Fibroblast of villous mesenchyme (primary cell): Measurements from ENCODE around the gene ADAMTS16. TPM values are rescaled to one million over a fixed set of nuclear protein-coding genes. Genes with fewer than 3 reads are reported as not detected.
A peak's percentile ranks its signal among the peaks of the same experiment; 100 is the strongest.

Experiments used
- DNase-seq: peaks from one replicate; pipeline ENCODE4 v3.0.0-alpha.2; 2010; ENCODE audit warnings: low read depth
- H3K4me3 ChIP-seq: 2 replicates; pipeline ENCODE4 v1.5.1; 2011; ENCODE audit warnings: low read depth, mild to moderate bottlenecking, low read length
- total RNA-seq: library from RNA; depleted of rRNA; stranded (reverse); fragments of >200 nt; gene quantifications from 2 replicates; pipeline ENCODE4 v1.2.3, GENCODE V29; 2012
- TF ChIP-seq, protein P1 (sequence below): IDR thresholded peaks from 2 replicates; pipeline ENCODE4 v1.5.1; 2012; ENCODE audit warnings: low read depth, mild to moderate bottlenecking, low read length; ENCODE audit not compliant: insufficient read depth

The ADAMTS16 gene
- total RNA-seq, 1 donor: under 0.01 TPM

DNA sequence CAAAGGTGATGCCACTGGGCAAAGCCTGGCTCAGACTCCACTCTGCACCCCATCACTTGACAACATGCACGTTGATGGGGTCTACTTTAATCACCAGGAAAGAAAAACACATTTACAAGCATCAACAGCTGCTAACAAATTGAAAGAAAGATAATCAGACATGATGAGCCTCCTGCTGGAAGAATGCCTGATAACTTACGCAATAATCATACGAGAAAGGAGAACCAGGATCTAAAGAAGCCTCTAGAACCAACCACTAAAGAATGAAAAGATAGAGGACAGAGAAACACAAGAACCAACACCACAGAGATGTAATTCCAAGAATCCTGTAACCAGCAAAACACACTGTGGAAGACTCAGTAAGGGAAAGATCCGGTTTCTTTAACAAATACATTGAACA lies 162.1 kb downstream of the ADAMTS16 start:
- H3K4me3 ChIP-seq: no peak overlapping the region
- TF ChIP-seq, protein P1, sequence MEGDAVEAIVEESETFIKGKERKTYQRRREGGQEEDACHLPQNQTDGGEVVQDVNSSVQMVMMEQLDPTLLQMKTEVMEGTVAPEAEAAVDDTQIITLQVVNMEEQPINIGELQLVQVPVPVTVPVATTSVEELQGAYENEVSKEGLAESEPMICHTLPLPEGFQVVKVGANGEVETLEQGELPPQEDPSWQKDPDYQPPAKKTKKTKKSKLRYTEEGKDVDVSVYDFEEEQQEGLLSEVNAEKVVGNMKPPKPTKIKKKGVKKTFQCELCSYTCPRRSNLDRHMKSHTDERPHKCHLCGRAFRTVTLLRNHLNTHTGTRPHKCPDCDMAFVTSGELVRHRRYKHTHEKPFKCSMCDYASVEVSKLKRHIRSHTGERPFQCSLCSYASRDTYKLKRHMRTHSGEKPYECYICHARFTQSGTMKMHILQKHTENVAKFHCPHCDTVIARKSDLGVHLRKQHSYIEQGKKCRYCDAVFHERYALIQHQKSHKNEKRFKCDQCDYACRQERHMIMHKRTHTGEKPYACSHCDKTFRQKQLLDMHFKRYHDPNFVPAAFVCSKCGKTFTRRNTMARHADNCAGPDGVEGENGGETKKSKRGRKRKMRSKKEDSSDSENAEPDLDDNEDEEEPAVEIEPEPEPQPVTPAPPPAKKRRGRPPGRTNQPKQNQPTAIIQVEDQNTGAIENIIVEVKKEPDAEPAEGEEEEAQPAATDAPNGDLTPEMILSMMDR: no peak
- DNase-seq: no peak

DNA sequence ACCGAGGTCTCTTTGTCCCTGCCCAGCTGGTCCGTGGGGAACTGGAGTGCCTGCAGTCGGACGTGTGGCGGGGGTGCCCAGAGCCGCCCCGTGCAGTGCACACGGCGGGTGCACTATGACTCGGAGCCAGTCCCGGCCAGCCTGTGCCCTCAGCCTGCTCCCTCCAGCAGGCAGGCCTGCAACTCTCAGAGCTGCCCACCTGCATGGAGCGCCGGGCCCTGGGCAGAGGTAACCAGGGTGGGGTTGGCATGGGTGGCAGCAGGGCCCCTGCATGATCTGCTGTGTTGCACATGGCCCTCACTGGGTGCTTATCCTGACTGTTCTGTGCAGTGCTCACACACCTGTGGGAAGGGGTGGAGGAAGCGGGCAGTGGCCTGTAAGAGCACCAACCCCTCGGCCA lies 163.1 kb downstream of the ADAMTS16 start:
- TF ChIP-seq, protein P1: no peak
- no peak overlapping the region for H3K4me3 ChIP-seq
- no peak for DNase-seq

DNA sequence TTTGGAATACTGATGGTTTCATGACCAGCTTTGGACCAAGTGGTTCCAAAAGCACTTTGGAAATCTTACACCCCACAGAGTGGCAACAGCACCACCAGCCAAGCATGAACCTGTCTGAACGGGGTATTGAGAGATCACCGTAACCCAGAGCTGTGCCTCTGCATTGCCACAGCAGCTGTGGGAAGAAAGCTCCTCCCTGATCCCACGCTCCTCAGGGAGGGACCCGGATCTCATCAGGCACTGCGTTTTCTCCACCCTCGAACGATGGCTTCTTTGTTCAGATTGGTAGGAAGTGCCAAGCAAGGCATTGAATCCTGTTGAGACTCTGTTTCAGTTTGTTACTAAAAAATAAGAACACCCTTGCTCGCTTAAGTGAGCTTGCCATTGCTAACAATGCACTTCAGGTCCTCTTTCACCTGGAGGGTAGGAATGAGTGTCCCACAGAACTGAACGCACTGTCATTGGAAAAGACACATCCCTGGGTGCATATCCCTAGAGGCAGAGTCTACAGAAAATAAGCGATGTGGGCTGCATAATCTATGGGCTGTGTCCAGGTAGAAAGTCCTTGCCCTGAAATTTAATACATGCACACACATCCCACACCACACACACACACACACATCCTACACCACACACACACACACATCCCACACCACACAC lies 164.4 kb downstream of the ADAMTS16 start:
- no peak overlapping the region for H3K4me3 ChIP-seq
- DNase-seq: peak; percentile 16
- TF ChIP-seq, protein P1: no peak

DNA sequence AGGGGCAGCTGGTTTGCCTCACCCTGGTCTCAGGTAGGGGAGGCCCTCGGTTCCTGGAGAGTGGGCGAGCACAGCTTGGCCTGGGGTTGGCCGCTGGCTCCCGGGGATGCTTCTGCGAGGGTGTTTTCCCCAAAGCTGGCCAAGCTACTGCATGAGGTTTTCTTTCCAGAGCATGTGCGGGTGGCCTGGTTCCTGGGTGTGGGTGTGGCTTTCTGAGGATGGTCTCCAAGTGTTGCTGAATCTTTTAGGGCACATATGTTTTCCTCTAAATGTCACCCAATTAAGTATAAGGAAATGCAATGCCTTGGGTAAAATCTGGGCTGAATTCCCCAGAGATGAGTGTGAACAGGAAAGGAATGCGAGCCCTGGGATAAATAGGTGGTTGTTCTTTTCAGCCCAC lies 166.6 kb downstream of the ADAMTS16 start:
- DNase-seq: peak; percentile 61
- H3K4me3 ChIP-seq: no peak overlapping the region
- TF ChIP-seq, protein P1: no peak

DNA sequence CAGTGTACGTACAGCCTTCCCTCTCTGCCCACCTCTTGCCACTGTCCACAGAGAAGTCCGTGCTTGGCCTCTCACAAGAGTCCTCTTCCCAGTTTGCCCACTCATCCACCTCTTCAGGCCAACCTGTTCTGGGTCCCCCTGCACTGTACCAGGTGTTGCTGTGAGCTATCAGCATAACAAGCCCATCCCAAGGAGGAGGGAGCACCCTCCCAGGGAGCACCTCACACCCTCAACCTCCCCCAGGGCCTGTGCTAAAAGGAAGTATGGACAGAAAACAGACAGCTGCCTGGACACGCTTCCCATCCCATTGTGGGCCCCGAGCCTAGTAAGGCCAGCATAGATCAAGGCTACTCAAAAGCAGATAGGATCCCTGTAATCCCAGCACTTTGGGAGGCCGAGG lies 168.2 kb downstream of the ADAMTS16 start:
- DNase-seq: no peak
- TF ChIP-seq, protein P1: no peak
- H3K4me3 ChIP-seq: no peak overlapping the region

DNA sequence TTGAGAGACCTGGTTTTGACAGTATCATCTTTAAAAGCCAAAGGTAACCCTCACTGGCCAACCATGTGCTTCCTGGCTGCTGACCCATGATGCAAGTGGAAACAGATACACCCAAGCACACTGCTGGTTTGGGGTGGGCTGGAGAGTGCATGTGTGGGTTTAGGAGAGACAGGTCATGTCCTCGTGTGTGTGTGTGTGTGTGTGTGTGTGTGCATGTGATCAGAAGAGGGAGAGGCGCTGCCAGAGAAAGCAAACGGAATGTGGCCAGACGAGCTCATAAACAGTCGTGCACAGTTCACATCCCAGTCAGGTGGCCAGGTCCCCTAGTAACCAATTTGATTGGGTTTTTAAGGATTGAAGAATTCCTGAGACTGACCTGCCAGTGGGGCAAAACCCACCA lies 169.5 kb downstream of the ADAMTS16 start:
- no peak for DNase-seq
- TF ChIP-seq, protein P1: no peak
- H3K4me3 ChIP-seq: no peak overlapping the region

DNA sequence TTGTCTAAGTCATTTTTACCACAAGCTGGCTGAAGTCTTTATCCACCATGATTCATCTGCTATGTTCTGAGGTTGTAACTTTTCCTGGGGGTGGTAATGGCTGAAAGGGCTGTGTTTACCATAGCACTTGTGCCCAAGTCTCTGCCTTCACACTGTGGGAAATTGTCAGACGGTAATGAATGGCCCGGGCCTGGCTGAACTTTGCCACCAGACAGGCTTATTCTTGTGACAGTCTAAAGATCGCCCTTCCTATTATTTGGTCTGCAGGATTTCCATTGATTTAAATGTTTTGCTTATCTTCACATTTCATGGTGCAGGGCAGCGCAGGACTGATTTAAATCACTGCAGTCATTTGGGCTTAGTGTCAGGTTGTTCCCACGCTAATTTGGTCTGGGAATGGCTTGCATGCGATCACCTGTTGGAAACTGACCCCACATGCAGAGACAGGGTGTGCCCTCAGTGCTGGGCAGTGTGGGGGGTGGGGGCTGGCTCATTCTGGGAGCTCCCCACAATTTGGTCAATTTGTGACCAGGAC lies 173.0 kb downstream of the ADAMTS16 start:
- no peak overlapping the region for H3K4me3 ChIP-seq
- TF ChIP-seq, protein P1: no peak
- peak; percentile 30 for DNase-seq
